GM18873 (cell line): ENCODE measurements around the gene DEPP1.

Experiments used
- ATAC-seq: cut with Tn5 transposase; IDR thresholded peaks from one replicate; pipeline ENCODE4 v1.9.1; 2021; ENCODE audit warnings: mild to moderate bottlenecking, moderate library complexity, moderate number of reproducible peaks; ENCODE audit not compliant: unreplicated experiment, low FRiP score

The DEPP1 gene

GRCh38 chr10:44936314-44936975 is 42.2 kb downstream of the DEPP1 start:
- no peak for ATAC-seq

GRCh38 chr10:44935966-44936295 is 42.7 kb downstream of the DEPP1 start:
- ATAC-seq = no peak

GRCh38 chr10:44935201-44935965 is 43.2 kb downstream of the DEPP1 start:
- no peak for ATAC-seq

- ATAC-seq = no peak
These were observed 44.0 kb downstream of the DEPP1 start for GRCh38 chr10:44934416-44935200.

GRCh38 chr10:44933451-44934321 is 44.9 kb downstream of the DEPP1 start:
- ATAC-seq = no peak

- ATAC-seq = peak; percentile 91
These were observed 45.8 kb downstream of the DEPP1 start for GRCh38 chr10:44932517-44933450.

GRCh38 chr10:44931621-44932516 is 46.7 kb downstream of the DEPP1 start:
- ATAC-seq = no peak

- ATAC-seq = no peak
These were observed 47.5 kb downstream of the DEPP1 start for GRCh38 chr10:44930904-44931620.

- no peak for ATAC-seq
These were observed 49.0 kb downstream of the DEPP1 start for GRCh38 chr10:44929356-44930255.

- no peak for ATAC-seq
These were observed 50.1 kb downstream of the DEPP1 start for GRCh38 chr10:44928462-44928861.

GRCh38 chr10:44927352-44927751 is 51.3 kb downstream of the DEPP1 start:
- no peak for ATAC-seq

GRCh38 chr10:44926751-44927351 is 51.8 kb downstream of the DEPP1 start:
- ATAC-seq = no peak
